Nephron progenitor cell (in vitro differentiated cells): ENCODE measurements around the gene SLC4A5.
"Not testable (repeated sequence)": the region's sequence is repeated elsewhere in the genome, so short reads cannot be mapped to it uniquely, and the experiment has no call there.

Experiments used
- DNase-seq: peaks from one replicate; pipeline ENCODE4 v3.0.0; 2021
- H3K27ac Mint-ChIP-seq: 2 replicates; pipeline ENCODE4 v1.8.0; 2021; ENCODE audit warnings: mild to moderate bottlenecking, moderate library complexity, mixed read lengths
- H3K27me3 Mint-ChIP-seq: 2 replicates; pipeline ENCODE4 v1.8.0; 2021; ENCODE audit warnings: mild to moderate bottlenecking, low read depth, mixed read lengths; ENCODE audit not compliant: poor library complexity
- H3K36me3 Mint-ChIP-seq: 2 replicates; pipeline ENCODE4 v1.8.0; 2021; ENCODE audit warnings: low read depth, mixed read lengths
- H3K4me1 Mint-ChIP-seq: 2 replicates; pipeline ENCODE4 v1.8.0; 2021; ENCODE audit warnings: mixed read lengths
- H3K4me3 Mint-ChIP-seq: 2 replicates; pipeline ENCODE4 v1.8.0; 2021; ENCODE audit warnings: mild to moderate bottlenecking, moderate library complexity, mixed read lengths
- H3K9me3 Mint-ChIP-seq: 2 replicates; pipeline ENCODE4 v1.8.0; 2021; ENCODE audit warnings: mild to moderate bottlenecking, moderate library complexity, mixed read lengths
- CTCF ChIP-seq: fragments of 200-600 bp; sonication (generic); IDR thresholded peaks from 2 replicates; pipeline ENCODE4 v1.5.0; 2021; ENCODE audit warnings: antibody characterized with exemption

The SLC4A5 gene

GRCh38 chr2:74242354-74243071 is 100.7 kb downstream of the SLC4A5 start:
- Mint-ChIP-seq H3K27me3 (peaks cover 40% of the 10 kb centered on the region), H3K27ac (no peak overlapping the region), H3K4me1 (no peaks in the 10 kb centered on the region), H3K9me3 (no peaks in the 10 kb centered on the region), H3K4me3 (no peak overlapping the region), H3K36me3 (no peaks in the 10 kb centered on the region)
- DNase-seq: no peak
- TF ChIP-seq CTCF: no peak

GRCh38 chr2:74239346-74239745 is 103.9 kb downstream of the SLC4A5 start:
- H3K4me1 Mint-ChIP-seq: no peaks in the 10 kb centered on the region
- no peak overlapping the region for H3K4me3 Mint-ChIP-seq
- H3K27me3 Mint-ChIP-seq: peaks cover 40% of the 10 kb centered on the region
- H3K27ac Mint-ChIP-seq: no peak overlapping the region
- DNase-seq: no peak
- no peaks in the 10 kb centered on the region for H3K36me3 Mint-ChIP-seq
- no peaks in the 10 kb centered on the region for H3K9me3 Mint-ChIP-seq
- no peak for TF ChIP-seq CTCF

GRCh38 chr2:74238879-74239278 is 104.3 kb downstream of the SLC4A5 start:
- Mint-ChIP-seq H3K4me1 (no peaks in the 10 kb centered on the region), H3K9me3 (no peaks in the 10 kb centered on the region), H3K4me3 (no peak overlapping the region), H3K27ac (no peak overlapping the region), H3K27me3 (peaks cover 36% of the 10 kb centered on the region), H3K36me3 (no peaks in the 10 kb centered on the region)
- TF ChIP-seq CTCF: no peak
- no peak for DNase-seq

GRCh38 chr2:74235041-74235440 is 108.2 kb downstream of the SLC4A5 start:
- no peak for DNase-seq
- peaks cover 29% of the 10 kb centered on the region for H3K27me3 Mint-ChIP-seq
- no peak overlapping the region for H3K4me3 Mint-ChIP-seq
- H3K4me1 Mint-ChIP-seq: no peaks in the 10 kb centered on the region
- no peaks in the 10 kb centered on the region for H3K9me3 Mint-ChIP-seq
- no peak for TF ChIP-seq CTCF
- H3K27ac Mint-ChIP-seq: no peak overlapping the region
- H3K36me3 Mint-ChIP-seq: no peaks in the 10 kb centered on the region

GRCh38 chr2:74233648-74234047 is 109.6 kb downstream of the SLC4A5 start:
- Mint-ChIP-seq H3K27me3 (peaks cover 16% of the 10 kb centered on the region), H3K4me1 (no peaks in the 10 kb centered on the region), H3K27ac (no peak overlapping the region), H3K36me3 (peaks cover 3% of the 10 kb centered on the region), H3K9me3 (no peaks in the 10 kb centered on the region), H3K4me3 (no peak overlapping the region)
- DNase-seq: no peak
- TF ChIP-seq CTCF: no peak

- no peak overlapping the region for H3K4me3 Mint-ChIP-seq
- no peaks in the 10 kb centered on the region for H3K9me3 Mint-ChIP-seq
- H3K27ac Mint-ChIP-seq: no peak overlapping the region
- no peaks in the 10 kb centered on the region for H3K4me1 Mint-ChIP-seq
- DNase-seq: no peak
- H3K27me3 Mint-ChIP-seq: peaks cover 20% of the 10 kb centered on the region
- TF ChIP-seq CTCF: no peak
- peaks cover 5% of the 10 kb centered on the region for H3K36me3 Mint-ChIP-seq
Measured at GRCh38 chr2:74232426-74232825, 110.8 kb downstream of the SLC4A5 start.

GRCh38 chr2:74229865-74230264 is 113.4 kb downstream of the SLC4A5 start:
- not testable (repeated sequence) for H3K4me1 Mint-ChIP-seq, H3K27ac Mint-ChIP-seq, H3K36me3 Mint-ChIP-seq, H3K4me3 Mint-ChIP-seq, DNase-seq, H3K9me3 Mint-ChIP-seq
- H3K27me3 Mint-ChIP-seq: peaks cover 12% of the 10 kb centered on the region
